ENCODE results near the gene CYGB. TPM values are rescaled to one million over a fixed set of nuclear protein-coding genes. Genes with fewer than 3 reads are reported as not detected.
"Not testable (repeated sequence)": the region's sequence is repeated elsewhere in the genome, so short reads cannot be mapped to it uniquely, and the experiment has no call there.

Gene CYGB
- total RNA-seq, 1 donor from 2014 or later = 30.0 TPM

- Histone ChIP-seq H3K9me3 (no peaks in the 10 kb centered on the region), H3K27me3 (no peaks in the 10 kb centered on the region), H3K27ac (peak overlapping the region; percentile 96), H3K4me1 (peaks cover 78% of the 10 kb centered on the region), H3K4me3 (peak overlapping the region; percentile 1 to 28), H3K36me3 (no peaks in the 10 kb centered on the region)
- DNase-seq (ENCODE audit: extremely low spot score in 2 of 2) = peak in 1 of 2 donors; percentile 98
- no peak for TF ChIP-seq CTCF (IDR thresholded peaks at IDR 0.05)
- peak; percentile 76 to 90 for TF ChIP-seq POLR2AphosphoS5 (IDR thresholded peaks at IDR 0.05; ENCODE audit: insufficient read depth in 1 of 2, low read depth in 1 of 2)
- TF ChIP-seq POLR2A (IDR thresholded peaks at IDR 0.05) = no peak
- intact Hi-C loops (cut with DNase I) = loop anchor here (10.0 kb wide), 1 partner anchor 185 kb away; the partner anchor contains the start of gene MXRA7
Observed at GRCh38 chr17:76529224-76530094, 8.1 kb downstream of the CYGB start.

- DNase-seq (ENCODE audit: extremely low spot score in 2 of 2) = no peak
- peak overlapping the region; percentile 4 to 8 for H3K4me3 ChIP-seq
- intact Hi-C loops (cut with DNase I) = no loop called here
Observed at GRCh38 chr17:76528528-76529223, 8.8 kb downstream of the CYGB start.

DNA sequence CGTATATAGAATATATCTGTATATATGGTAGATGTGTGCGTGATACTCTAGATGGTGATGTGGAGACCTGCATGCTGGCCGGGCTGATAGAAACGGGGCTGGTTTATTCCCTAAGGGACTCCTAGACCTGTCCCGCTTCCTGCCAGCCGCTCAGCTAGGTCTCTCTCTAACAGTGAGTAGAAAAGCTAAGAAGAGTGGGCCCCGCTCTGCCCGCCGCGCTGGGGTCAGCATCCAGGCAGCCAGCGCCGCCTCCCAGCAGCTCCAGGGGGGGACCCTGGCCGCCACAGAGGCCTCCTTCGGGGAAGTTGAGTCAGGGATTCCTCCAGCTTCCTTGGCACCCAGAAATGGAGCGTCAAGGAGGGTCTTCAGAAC is 9.4 kb downstream of the CYGB start:
- intact Hi-C loops (cut with DNase I) = no loop called here
- H3K27ac ChIP-seq = peak overlapping the region; percentile 96
- H3K4me3 ChIP-seq = peak overlapping the region in 1 of 2 donors; percentile 4
- H3K36me3 ChIP-seq = no peaks in the 10 kb centered on the region
- TF ChIP-seq CTCF (IDR thresholded peaks at IDR 0.05) (no peak), POLR2AphosphoS5 (IDR thresholded peaks at IDR 0.05; ENCODE audit: insufficient read depth in 1 of 2, low read depth in 1 of 2) (no peak), POLR2A (IDR thresholded peaks at IDR 0.05) (no peak)
- H3K9me3 ChIP-seq = no peaks in the 10 kb centered on the region
- peaks cover 77% of the 10 kb centered on the region for H3K4me1 ChIP-seq
- no peak for DNase-seq (ENCODE audit: extremely low spot score in 2 of 2)
- H3K27me3 ChIP-seq = no peaks in the 10 kb centered on the region

More at GRCh38 chr17:76528528-76529223, 8.8 kb downstream of the CYGB start:
- Histone ChIP-seq H3K9me3 (no peaks in the 10 kb centered on the region), H3K27me3 (no peaks in the 10 kb centered on the region), H3K36me3 (no peaks in the 10 kb centered on the region), H3K27ac (peak overlapping the region; percentile 96), H3K4me1 (peaks cover 77% of the 10 kb centered on the region)
- TF ChIP-seq CTCF (IDR thresholded peaks at IDR 0.05) = peak in 1 of 3 experiments; percentile 39
- TF ChIP-seq POLR2AphosphoS5 (IDR thresholded peaks at IDR 0.05; ENCODE audit: insufficient read depth in 1 of 2, low read depth in 1 of 2) = no peak

- peaks cover 72% of the 10 kb centered on the region for H3K4me1 ChIP-seq
- peak overlapping the region; percentile 96 for H3K27ac ChIP-seq
- H3K36me3 ChIP-seq = no peaks in the 10 kb centered on the region
- no peaks in the 10 kb centered on the region for H3K9me3 ChIP-seq
- TF ChIP-seq CTCF (IDR thresholded peaks at IDR 0.05) (peak in 1 of 3 experiments; percentile 38), POLR2AphosphoS5 (IDR thresholded peaks at IDR 0.05; ENCODE audit: insufficient read depth in 1 of 2, low read depth in 1 of 2) (peak in 1 of 2 donors; percentile 88), POLR2A (IDR thresholded peaks at IDR 0.05) (no peak)
- intact Hi-C loops (cut with DNase I) = no loop called here
- H3K4me3 ChIP-seq = peak overlapping the region in 1 of 2 donors; percentile 10
- no peaks in the 10 kb centered on the region for H3K27me3 ChIP-seq
- DNase-seq (ENCODE audit: extremely low spot score in 2 of 2) = no peak
Observed at GRCh38 chr17:76527430-76528111, 9.9 kb downstream of the CYGB start.

GRCh38 chr17:76527016-76527415 is 10.5 kb downstream of the CYGB start:
- H3K36me3 ChIP-seq; H3K27me3 ChIP-seq; intact Hi-C loops (cut with DNase I); H3K9me3 ChIP-seq; H3K4me3 ChIP-seq; DNase-seq (ENCODE audit: extremely low spot score in 2 of 2): not testable (repeated sequence)
- Histone ChIP-seq H3K4me1 (peaks cover 66% of the 10 kb centered on the region), H3K27ac (peak overlapping the region; percentile 96)

- intact Hi-C loops (cut with DNase I) = not testable (repeated sequence)
- H3K4me1 ChIP-seq = peaks cover 51% of the 10 kb centered on the region
Observed at GRCh38 chr17:76525513-76525833, 12.0 kb downstream of the CYGB start.

More at GRCh38 chr17:76525513-76525833, 12.0 kb downstream of the CYGB start:
- H3K36me3 ChIP-seq; H3K27me3 ChIP-seq; H3K4me3 ChIP-seq; H3K9me3 ChIP-seq; DNase-seq (ENCODE audit: extremely low spot score in 2 of 2): not testable (repeated sequence)
- peak overlapping the region; percentile 72 for H3K27ac ChIP-seq

Measured in vagina (tissue), 2 donors.